Stimulated activated CD4-positive, alpha-beta T cell treated with anti-CD3 and anti-CD28 coated beads, Interleukin-12 subunit alpha, Interleukin-12 subunit beta, amount 100 ng/mL, for 4 hours (primary cell): Measurements from ENCODE around the gene FBXO31.
"Not testable (repeated sequence)": the region's sequence is repeated elsewhere in the genome, so short reads cannot be mapped to it uniquely, and the experiment has no call there.

ENCODE experiments used
- DNase-seq: peaks from one replicate; pipeline ENCODE4 v3.0.0-alpha.2; 2020

FBXO31 gene

DNA sequence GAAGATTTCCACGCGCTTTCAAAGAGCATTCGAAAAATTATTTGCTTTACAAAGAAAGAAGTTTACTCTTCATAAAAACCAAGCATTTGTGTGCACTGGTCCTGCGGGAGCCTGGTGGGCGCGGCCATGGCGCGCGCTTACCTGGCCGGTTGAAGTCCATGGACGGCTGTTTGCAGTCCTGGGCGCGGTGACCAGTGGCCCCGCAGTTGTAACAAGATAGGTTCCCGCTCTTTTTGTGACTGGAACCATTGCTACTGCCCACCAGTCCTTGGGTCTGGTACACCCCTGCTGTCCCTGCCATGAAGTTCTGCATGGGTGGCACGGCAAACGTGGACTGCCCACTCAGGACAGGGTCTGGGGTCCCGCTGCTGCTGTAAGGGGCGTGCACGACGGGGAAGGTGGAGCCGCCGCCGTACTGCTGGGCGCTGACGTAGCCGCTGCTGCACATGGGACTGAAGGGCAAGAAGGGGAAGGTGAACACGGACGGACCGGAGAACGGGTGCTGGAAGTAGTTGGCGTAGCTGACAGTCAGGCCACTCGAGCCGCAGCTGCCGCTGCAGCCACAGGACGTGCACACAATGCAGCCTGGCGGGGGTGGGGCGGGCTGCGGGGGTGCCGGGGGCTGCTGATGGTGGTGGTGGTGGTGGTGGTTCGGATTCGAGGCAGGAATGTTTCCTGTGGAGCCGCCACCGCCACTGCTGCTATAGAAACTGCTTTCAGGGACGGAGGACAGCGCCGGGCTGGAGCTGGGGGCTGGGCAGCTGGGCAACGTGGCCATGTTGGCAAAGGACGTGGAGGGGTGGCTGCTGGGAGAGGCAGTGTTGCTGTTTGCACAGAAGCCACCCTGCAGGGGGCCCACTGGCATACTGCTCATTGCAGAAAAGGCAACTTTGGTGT lies 28.0 kb upstream of the FBXO31 start:
- DNase-seq: no peak

DNA sequence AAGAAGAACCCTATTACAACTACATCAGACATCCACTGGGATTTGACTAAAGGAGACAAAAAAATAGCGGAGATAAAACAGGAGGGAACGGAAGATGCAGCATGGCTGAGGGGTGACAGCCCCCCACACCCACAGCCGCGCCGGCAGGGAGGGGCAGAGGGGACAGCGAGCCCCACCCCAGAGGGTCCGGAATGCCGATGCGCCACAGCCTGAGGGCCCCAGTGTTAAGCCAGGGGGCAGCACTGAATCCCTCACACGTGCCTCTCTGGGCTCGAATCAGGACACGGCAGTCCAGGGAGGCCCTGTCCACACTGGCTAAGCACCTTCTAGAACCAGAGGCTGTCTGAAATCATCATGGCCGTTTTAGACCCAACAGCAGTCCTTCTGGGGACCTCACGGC lies 27.4 kb upstream of the FBXO31 start:
- DNase-seq: no peak

DNA sequence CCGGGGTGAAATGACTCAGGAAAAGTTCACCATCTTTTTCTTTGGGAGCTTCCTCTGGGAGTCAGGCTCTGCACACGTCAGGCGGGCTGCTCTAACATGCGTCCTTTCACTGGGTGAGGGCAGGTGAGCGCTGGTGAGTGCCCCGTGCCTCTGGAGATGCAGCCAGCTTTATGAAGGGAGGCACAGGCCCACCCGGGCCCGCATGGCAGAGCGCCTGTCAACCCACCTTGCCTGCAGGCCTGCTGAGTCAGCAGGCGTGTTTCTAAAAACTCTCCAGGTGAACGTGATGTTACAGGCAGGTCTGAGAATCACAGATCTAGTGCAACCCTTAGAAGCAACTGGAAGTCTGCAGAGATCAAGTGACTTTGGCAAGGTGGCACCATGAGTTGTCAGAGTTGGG lies 27.0 kb upstream of the FBXO31 start:
- no peak for DNase-seq

DNA sequence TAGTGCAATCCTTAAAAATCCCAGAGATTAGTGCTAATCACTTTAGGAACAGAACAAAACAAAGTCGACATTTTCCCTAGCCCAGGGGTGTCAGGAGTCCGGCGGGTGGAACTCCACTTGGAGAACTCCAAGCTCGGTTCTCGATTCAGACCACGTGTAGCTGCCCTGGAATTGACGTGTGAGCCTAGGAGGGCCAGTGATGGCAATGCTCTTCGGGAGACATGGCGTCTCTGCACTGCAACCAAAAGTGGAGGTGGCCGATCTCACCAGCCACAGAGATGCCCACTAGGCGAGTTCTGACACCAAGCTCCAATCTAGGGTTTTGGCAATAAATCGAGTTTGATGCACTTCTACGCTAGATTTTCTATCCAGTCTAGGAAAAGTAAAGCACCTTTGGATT lies 26.2 kb upstream of the FBXO31 start:
- DNase-seq: no peak

DNA sequence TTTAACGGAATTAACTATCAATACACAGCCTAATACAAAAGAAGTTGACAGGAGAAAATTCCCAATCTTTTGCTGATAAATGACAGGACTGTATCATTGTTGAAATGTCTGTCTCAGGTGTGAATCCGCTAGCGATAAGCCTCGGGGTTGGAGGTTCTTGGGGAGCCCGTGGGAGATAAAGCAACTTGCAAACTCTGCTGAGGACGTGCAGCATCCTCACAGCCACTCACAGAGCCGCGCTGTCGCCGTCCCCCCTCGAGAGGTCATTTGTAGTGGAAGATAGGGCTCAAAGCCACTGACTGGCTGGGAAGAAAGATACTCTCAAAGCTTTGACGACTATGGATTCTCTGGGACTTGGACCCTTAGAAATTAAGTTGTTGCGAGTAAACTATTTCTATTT lies 25.6 kb upstream of the FBXO31 start:
- DNase-seq: no peak

DNA sequence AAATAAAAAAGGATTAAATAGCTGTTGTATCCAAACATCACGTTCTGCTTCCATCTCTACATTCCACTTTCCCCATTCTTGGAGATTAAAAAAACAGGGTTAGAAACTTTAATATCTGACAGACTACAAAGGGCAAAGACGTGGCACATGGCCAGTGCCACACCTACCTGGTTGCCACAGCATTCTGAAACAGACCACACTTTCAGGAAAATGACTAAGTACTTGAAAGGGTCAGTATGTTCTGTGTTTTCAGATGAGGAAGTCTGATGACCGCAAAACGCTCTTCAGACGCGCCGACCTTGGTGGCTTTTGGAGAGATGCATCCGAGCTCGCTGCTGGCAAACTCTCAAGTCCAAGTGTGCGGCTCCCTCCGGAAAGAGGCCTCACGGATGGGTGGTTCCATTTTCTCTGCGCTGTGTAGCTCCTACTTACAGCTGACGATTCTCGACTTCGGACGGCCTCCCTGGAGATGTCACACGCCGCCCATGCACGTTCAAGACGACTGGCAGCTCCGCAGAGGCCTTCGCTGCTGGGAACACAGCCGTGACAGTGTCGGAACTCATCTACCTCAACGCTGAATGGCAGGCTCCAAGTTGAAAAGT lies 24.0 kb upstream of the FBXO31 start:
- DNase-seq: no peak

DNA sequence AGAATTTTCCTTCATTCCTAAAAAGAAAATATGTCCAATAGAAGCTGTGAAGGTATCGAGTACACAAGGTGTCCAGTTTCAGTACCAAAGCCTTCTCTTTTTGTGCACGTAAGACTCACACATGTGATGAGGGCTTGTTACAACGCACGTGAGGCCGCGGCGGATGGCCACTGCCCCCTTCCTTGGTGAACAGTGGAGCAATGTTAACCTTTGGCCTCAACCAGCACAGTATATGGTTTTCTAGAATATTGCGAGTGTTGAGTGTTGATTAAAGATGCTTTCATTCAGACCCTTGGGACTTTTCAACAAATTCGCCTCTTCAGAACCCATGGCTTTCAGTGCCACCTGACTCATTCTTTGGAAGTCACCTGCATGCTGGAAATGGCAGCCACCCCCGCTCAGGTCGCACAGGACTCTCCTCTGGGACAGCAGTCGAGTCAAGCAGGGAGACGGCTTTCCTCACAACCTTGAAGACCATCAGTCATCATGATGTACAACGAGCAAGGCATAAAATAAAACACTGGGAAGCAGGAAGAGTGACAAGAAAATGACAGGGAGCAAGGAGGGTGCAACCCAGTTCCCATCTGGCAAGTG lies 23.0 kb upstream of the FBXO31 start:
- DNase-seq: no peak

DNA sequence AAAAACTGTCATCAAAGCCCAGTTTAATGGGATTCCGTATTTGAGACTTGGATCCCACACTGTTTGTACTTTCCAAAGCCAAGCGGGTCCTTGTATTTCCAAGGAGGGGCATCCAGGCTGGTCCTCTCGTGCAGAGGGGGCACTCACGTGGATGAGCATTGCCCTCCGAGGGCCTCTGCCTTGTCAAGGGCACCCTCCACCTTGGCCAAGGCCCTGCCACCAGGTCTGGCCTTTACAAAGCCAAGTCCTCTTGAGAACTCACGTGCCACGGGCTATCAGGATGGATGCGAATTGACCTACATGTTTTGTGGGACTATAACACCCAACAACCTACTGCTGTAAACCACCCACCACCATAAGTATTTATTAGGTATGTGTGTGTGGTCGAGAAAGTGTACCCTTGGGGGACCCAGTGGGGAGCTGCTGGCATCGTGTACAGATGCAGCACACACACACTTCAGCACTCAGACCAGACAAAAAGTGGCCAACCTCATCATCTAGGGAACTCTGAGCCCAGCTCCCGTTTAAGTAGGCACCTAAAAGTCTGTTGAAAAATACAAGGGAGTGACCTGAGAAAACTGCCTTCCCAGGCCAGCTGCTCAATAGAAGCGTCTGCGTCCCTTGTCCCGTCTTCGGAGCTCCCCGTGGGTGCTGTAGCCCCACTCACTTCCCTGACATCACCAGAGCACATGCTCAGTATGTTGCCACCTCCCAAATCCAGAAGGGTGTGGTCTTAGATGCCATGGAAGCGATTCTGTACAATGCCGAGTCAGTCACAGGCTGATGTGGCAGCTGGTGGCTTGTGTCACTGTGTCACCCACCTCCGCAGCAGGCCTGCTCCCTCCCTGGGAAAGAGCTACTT lies 21.4 kb upstream of the FBXO31 start:
- DNase-seq: no peak

DNA sequence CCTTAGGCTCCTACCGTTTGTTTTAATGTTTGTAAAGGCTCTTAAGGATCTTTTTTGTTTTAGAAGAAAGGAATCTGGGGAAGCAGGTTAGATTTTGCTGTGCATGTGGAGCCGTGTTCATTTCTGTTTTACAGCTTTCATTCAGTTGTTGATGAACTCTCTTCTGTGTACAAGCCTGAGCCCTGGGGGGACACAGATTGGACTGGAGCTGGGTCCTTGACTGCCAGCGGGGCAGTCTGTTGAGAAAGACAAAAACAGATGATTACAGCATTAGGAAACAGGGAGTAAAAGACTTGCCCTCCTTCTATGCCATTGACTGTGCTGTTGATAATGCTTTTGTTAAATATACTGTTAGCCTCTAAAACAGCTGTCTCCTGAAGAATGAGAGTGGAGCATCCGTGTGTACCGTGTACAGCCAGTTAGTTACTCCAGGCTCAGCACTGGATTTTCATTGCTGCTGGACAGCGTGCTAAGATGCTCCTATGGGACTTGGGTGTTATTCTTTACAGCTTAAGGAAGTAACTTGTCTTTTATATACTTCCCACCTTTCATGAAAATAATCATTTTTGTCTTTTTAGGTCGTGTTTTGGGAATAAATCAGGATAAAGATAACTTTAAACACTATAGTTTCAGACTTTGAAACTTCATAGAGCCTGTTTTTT lies 11.7 kb upstream of the FBXO31 start:
- DNase-seq: no peak

DNA sequence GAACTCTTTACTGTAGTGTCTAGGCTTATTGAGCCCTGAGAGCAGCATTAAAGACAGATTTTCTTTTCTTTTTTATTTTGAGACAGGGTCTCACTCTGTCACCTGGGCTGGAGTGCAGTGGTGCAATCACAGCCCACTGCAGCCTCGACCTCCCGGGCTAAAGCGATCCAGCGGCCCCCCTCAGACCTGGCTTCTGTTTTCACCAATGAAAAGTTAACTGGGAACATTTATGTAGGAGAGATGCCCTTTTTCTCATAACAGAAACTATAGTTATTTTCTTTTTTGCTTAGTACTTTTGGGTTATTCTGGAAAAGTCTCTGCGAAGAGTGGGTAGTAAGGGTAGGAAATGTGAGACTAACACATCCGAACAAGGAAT lies 10.1 kb upstream of the FBXO31 start:
- DNase-seq: no peak

DNA sequence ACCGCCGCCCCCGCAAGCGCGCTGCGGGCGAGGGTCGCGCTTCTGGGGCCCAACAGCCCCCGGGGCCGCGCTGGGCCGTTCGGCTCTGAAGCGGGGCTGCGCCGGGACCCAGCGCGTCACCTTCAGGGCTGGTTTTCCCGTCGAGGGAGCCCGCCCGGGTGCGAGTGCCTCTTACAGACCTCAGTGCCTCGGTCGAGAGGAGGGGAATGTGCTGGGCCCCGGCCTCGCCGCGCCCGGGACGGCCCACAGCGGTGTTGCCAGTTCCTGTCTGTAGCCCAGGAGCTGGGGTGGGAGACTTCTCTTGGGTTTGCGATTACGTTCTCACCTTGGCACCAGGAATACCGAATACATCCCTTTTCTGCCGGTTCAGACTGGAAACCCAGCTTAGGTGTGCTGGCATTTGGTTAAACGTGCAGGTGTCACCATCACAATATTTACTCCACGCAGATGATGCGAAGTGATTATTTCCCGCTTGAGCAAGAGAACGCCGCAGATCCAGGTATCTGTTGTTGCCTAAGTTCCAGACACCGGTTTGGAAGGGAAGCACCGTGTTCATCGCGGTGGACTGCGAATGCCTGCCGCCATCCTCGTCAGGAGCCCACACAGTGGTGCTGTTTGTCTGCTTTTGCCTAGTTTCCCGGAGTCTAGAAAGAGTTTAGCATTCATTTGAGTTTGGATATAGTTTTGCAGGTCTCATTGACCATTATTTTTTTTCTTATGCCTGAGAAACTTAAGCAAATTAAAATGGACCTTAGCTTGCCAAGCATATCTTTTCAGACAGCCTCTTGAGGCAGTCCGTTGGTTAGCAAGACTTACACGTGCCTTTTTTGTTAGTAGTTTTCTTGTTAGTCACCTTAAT lies 9.5 kb upstream of the FBXO31 start:
- peak; percentile 36 for DNase-seq

DNA sequence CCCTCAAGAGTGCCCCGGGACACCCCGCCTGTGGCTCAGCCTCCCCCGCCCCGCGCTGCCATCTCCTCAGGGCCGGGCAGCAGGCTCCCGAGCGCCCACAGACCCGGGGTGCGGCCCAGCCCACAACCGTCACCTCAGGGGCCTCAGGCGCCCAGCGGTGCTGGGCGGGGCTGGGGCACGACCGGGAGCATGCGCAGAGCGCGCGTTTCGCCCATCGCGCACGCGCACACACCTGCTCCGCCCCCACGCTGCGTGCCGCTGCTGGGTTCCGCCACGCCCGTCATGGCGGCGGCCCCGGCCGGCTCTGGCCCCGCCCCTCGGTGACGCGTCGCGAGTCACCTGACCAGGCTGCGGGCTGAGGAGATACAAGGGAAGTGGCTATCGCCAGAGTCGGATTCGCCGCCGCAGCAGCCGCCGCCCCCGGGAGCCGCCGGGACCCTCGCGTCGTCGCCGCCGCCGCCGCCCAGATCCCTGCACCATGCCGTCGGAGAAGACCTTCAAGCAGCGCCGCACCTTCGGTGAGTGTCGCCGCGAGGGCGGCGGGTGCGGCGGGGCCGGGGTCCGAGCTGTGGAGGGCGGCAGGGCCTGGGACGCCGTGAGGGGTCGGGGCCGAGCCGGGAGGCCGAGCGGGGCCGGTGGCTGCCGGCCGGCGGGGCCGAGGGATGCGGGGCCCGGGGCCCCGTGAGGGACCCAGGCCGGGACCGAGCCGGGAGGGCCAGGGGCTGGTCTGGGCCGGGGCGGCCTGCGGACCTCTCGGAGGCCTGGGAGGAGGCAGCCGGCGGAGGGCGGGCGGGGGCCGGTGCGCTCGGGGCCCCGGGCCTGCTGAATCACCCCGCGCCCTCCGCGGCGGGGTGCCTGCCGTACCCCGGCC lies 8.6 kb upstream of the FBXO31 start, which contains the start of gene MAP1LC3B:
Gene MAP1LC3B (plus strand): TSS at position 387 of the 871 bp plus-strand sequence. CDS start 92 bp downstream, at position 479.
- DNase-seq: peak; percentile 98

DNA sequence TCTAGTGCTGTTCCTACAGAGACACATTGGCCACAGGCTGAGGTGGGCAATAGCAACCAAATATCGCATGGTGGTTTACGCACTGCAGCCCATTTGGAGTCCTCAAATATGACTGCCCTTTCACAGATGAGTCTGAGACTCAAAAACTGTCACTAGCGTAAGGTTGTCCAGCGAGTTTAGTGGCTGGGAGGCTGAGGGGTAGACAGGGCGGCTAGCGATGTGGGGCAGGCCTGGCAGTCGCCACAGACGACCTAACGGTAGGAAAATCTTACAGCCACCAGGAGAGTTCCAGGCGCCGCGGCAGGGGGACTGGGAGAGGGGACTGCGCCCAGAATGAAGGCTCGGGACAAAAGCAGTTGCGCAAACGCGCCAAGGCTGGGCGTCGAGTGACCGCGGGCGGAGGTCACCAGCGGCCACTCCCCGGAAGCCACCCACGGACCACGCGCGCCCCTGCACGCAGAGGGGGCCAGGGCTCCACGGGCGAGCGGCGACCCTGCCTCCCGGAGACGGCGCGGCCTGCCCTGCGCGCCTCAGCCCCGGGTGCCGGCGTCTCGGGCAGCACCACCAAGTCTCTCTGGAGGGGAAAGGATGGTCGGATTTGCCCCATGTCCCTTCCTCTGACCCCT lies 7.9 kb upstream of the FBXO31 start:
- DNase-seq: no peak

DNA sequence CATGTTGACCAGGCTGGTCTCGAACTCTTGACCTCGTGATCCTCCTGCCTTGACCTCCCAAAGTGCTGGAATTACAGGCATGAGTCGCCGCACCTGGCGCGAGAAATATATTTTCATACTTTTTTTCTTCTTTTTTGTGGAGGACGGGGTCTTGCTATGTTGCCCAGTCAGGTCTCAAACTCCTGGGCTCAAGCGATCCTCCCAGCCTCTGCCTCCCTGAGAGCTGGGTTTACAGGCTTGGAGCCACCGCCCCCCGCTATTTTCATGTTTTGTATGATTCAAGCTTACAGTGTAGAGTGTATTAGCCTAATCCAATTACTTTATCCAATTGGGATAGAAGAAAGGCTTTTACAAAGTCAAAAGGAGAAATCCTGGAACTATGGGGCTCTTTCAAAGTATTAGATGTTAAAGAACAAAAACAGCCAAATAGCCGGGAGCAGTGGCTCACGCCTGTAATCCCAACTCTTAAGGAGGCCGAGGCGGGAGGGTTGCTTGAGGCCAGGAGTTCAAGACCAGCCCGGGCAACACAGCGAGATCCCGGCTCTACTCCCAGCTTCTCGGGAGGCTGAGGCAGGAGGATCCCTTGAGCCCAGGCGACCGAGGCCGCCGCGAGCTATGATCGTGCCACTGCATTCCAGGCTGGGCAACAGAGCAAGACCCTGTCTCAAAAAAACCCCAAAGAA lies 7.2 kb upstream of the FBXO31 start:
- DNase-seq: no peak

DNA sequence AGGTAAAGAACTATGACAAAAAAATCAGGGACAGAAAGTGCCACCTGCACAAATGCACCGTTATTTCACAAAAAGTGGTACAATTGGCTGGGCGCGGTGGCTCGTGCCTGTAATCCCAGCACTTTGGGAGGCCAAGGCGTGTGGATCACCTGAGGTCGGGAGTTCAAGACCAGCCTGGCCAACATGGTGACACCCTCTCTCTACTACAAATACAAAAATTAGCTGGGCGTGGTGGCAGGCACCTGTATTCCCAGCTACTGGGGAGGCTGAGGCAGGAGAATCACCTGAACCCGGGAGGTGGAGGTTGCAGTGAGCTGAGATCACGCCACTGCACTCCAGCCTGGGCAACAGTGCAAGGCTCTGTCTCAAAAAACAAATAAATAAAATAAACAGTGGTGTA lies 6.3 kb upstream of the FBXO31 start:
- not testable (repeated sequence) for DNase-seq

DNA sequence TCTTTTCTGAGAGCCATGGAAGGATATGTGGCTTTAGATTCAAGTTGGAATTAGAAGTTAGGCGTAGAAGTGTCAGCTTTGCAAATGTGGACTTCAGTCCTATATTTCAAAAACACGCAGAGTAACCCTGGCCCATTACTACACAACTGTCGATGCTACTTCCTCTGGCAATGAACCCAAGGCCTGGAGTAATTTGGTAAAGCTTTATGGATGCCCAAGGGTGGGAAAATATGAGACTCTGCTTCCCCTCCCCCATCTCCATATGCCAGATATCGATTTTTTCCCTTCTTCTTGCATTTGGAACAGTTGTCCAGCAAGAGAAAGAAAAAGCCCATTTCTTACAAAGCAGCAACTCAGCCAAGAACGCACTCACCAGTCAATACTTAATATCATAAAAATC lies 5.7 kb upstream of the FBXO31 start:
- DNase-seq: no peak

DNA sequence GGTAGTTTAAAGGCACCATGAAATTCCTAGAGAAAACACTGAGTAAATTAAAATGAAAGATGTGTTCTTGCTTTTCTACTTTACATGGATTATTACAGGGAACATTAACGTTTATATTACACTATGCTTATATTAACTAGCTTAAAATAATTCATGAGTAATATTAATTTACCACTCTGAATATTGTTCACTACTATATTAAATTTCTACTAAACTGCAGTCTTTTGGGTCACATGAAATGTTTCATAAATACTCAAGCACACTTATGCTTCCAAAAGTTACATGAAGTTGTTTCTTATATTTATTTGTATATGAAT lies 5.2 kb upstream of the FBXO31 start:
- DNase-seq: no peak

DNA sequence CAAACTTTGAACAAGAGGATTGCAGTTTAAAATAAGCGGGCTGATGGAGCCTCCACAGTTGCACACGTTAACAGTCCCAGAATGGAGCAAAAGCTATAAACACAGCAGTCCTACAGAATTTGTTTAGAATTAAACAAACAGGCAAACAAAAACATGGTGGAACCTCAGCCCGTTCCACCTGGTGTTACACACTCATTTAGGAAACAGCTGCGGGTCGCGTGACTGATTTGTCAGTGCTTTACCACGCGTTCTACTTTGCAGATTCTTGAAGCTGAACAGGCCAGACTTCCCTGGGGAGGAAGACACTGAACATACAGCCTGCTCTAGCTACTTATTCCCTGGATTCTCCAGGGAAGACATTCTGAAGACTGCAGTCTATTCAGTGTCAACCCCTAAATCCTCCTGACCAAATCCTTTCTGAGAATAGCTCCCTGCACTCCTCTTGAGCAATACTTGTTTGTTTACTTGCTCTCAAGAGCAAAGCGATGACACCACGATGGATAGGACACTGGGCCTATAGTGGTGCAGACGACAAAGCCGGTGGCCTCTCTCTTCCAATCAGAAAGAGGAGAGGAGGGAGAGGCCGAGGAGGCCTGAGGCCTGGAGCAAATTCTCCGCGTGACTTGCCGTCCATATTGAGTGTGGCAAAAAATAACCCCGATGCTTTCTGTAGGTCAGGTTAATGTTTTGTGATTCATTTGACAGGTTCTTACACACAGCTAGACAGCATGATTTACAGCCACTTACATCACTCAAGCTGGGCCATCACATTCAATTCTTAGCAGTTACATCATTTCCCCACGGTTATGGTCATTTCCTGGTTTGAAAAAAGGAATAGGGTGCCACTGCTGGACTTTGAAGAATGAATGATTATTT lies 4.6 kb upstream of the FBXO31 start:
- DNase-seq: peak; percentile 71

DNA sequence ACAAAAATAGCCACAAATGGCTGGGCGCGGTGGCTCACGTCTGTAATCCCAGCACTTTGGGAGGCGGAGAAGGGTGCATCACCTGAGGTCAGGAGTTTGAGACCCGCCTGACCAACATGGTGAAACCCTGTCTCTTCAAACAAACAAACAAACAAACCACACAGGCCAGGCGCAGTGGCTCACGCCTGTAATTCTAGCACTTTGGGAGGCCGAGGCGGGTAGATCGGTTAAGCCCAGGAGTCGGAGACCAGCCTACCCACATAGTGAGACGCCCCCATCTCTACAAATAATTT lies 1.2 kb upstream of the FBXO31 start:
- DNase-seq: not testable (repeated sequence)
